Endothelial cell of umbilical vein (primary cell): ENCODE data around the gene LRRC8D. TPM values are rescaled to one million over a fixed set of nuclear protein-coding genes. Genes with fewer than 3 reads are reported as not detected.

Experiments
- BruUV-seq: library from RNA; stranded (reverse); fragments of 400-500 nt; replicated peaks from 2 replicates; lab custom pipeline; 2021; lab: Mats Ljungman, UMichigan
- CTCF ChIA-PET: fragments of 300-600, 350-600 bp; sonication (Branson Sonifier 250); formaldehyde crosslinking; loops from one replicate; lab custom pipeline; 2021; ENCODE audit warnings: antibody characterized with exemption, inconsistent platforms; lab: Charles Lee
- POLR2A ChIA-PET: fragments of 300-600, 350-600 bp; sonication (Branson Sonifier 250); formaldehyde crosslinking; loops from one replicate; lab custom pipeline; 2021; ENCODE audit warnings: antibody characterized with exemption, inconsistent platforms; lab: Charles Lee
- DNase-seq: peaks from one replicate; pipeline ENCODE4 v3.0.0-alpha.2; 2011; ENCODE audit warnings: low read depth, low spot score
- FAIRE-seq: peaks from 2 replicates; lab custom pipeline; 2011; peaks lifted over from hg19 to GRCh38; lab: Jason Lieb, UNC
- H2AFZ ChIP-seq: 2 replicates; pipeline ENCODE4 v1.6.0; 2012; ENCODE audit warnings: low read depth, low read length, control low read depth, inconsistent platforms
- H3K27ac ChIP-seq: 2 replicates; pipeline ENCODE4 v1.5.1; 2011; ENCODE audit warnings: low read depth, mild to moderate bottlenecking, control low read depth, low read length, moderate library complexity; ENCODE audit not compliant: insufficient read depth
- H3K27me3 ChIP-seq, 2 experiments: 2 replicates each; pipeline versions ENCODE4 v1.6.0 to v1.6.1; 2011; ENCODE audit warnings: low read length in 2 of 2, mixed read lengths in 1 of 2; ENCODE audit not compliant: control insufficient read depth in 2 of 2, insufficient read depth in 2 of 2
- H3K36me3 ChIP-seq, 2 experiments: 2 replicates in 1 of 2; 3 replicates in 1 of 2; pipeline ENCODE4 v1.5.1; 2011; ENCODE audit warnings: low read length in 2 of 2, mild to moderate bottlenecking in 1 of 2, moderate library complexity in 1 of 2; ENCODE audit not compliant: control insufficient read depth in 2 of 2, insufficient read depth in 2 of 2; ENCODE audit errors: extremely low read depth in 1 of 2
- H3K4me1 ChIP-seq: 3 replicates; pipeline ENCODE4 v1.5.1; 2011; ENCODE audit warnings: mild to moderate bottlenecking, low read length; ENCODE audit not compliant: control insufficient read depth, insufficient read depth; ENCODE audit errors: extremely low read depth
- H3K4me2 ChIP-seq: 2 replicates; pipeline ENCODE4 v1.6.1; 2011; ENCODE audit warnings: low read length, control low read depth, mixed read lengths; ENCODE audit not compliant: insufficient read depth
- H3K4me3 ChIP-seq, 3 experiments: fragments of 200-600 bp in 1 of 3; sonication (generic), shearing (Covaris generic) in 1 of 3; replicated peaks in 1 of 3; 2 replicates each; pipeline ENCODE4 v1.5.1; 2011 to 2016; ENCODE audit warnings: control low read depth in 3 of 3, low read length in 3 of 3, mild to moderate bottlenecking in 2 of 3, inconsistent platforms in 1 of 3, low read depth in 1 of 3, moderate library complexity in 1 of 3; ENCODE audit not compliant: insufficient read depth in 1 of 3
- H3K79me2 ChIP-seq: 2 replicates; pipeline ENCODE4 v1.6.0; 2012; ENCODE audit warnings: low read length, inconsistent platforms; ENCODE audit not compliant: control insufficient read depth, insufficient read depth
- H3K9ac ChIP-seq: replicated peaks from 2 replicates; pipeline ENCODE3; 2011; ENCODE audit warnings: low read length, control low read depth; ENCODE audit not compliant: insufficient read depth; ENCODE audit errors: extremely low read depth
- H3K9me1 ChIP-seq: replicated peaks from 3 replicates; pipeline ENCODE4 v1.6.0; 2011; ENCODE audit warnings: mild to moderate bottlenecking, low read length; ENCODE audit not compliant: control insufficient read depth, insufficient read depth; ENCODE audit errors: extremely low read depth
- H3K9me3 ChIP-seq: replicated peaks from 2 replicates; pipeline ENCODE4 v1.5.1; 2012; ENCODE audit warnings: low read length, inconsistent platforms; ENCODE audit not compliant: control insufficient read depth, insufficient read depth
- H4K20me1 ChIP-seq: replicated peaks from 2 replicates; pipeline ENCODE3; 2011; ENCODE audit warnings: mild to moderate bottlenecking, low read length; ENCODE audit not compliant: control insufficient read depth, insufficient read depth; ENCODE audit errors: extremely low read depth
- EZH2 ChIP-seq: IDR thresholded peaks from 2 replicates; pipeline ENCODE4 v1.6.1; 2012; ENCODE audit warnings: borderline replicate concordance, low read depth, mild to moderate bottlenecking, moderate library complexity, low read length, inconsistent platforms; ENCODE audit not compliant: severe bottlenecking
- FOS ChIP-seq: IDR thresholded peaks from 2 replicates; pipeline ENCODE4 v1.6.1; 2011; ENCODE audit warnings: mild to moderate bottlenecking, low read length, moderate library complexity, borderline replicate concordance; ENCODE audit not compliant: insufficient read depth
- GATA2 ChIP-seq: IDR thresholded peaks from 2 replicates; pipeline ENCODE4 v1.7.0; 2011; ENCODE audit warnings: low read depth, mild to moderate bottlenecking, moderate library complexity, mixed read lengths, low read length; ENCODE audit not compliant: insufficient read length, insufficient read depth
- MAX ChIP-seq: IDR thresholded peaks from 2 replicates; pipeline ENCODE4 v1.6.1; 2011; ENCODE audit not compliant: insufficient read depth, insufficient read length
- MYC ChIP-seq: IDR thresholded peaks from one replicate; pipeline ENCODE4 v1.6.1; 2011; ENCODE audit warnings: mild to moderate bottlenecking, low read depth, low read length
- POLR2A ChIP-seq: IDR thresholded peaks from 2 replicates; pipeline ENCODE4 v1.6.1; 2012; ENCODE audit warnings: low read depth, mild to moderate bottlenecking, control low read depth, low read length
- dilution Hi-C: fragments of 300-500 bp; cut with MboI; formaldehyde crosslinking; loops from one replicate; pipeline ENCODE4 v1.15.0; 2019; ENCODE audit warnings: low sequenced_read_pairs; ENCODE audit not compliant: extremely low pct_ligation_motif_present
- intact Hi-C: fragments of 100-400 bp; cut with micrococcal nuclease; formaldehyde crosslinking; loops from one replicate; pipeline ENCODE4 v1.10.0; 2022
- polyA plus RNA-seq, 4 experiments: library from polyadenylated mRNA; depleted of rRNA in 3 of 4; stranded (reverse) in 3 of 4; unstranded in 1 of 4; fragments of >200 nt; gene quantifications; 2 replicates each; pipeline versions ENCODE4 v1.2.1 to v1.2.3, GENCODE V29; 2011 to 2012; ENCODE audit warnings: missing spikeins in 1 of 4
- total RNA-seq: library from RNA; stranded (reverse); gene quantifications from 2 replicates; pipeline ENCODE4 v1.2.3, GENCODE V29; 2021
- TF ChIP-seq, protein P1 (sequence below), 2 donors: IDR thresholded peaks; 1 replicate in 1 of 2; 2 replicates in 1 of 2; pipeline ENCODE4 v1.5.1; 2011; ENCODE audit warnings: low read length in 2 of 2, mild to moderate bottlenecking in 2 of 2, moderate library complexity in 2 of 2, control low read depth in 1 of 2, inconsistent platforms in 1 of 2, low read depth in 1 of 2; ENCODE audit not compliant: insufficient read depth in 1 of 2; ENCODE audit errors: extremely low read depth in 1 of 2

LRRC8D gene
- total and polyA plus RNA-seq, 2 donors (not counting 3 experiments of a cell fraction or from before 2014, with no cell fraction given) = 31.9 to 37.7 TPM

GRCh38 chr1:89815611-89816010 lies 5.2 kb upstream of the LRRC8D start:
- H3K4me2 ChIP-seq = no peak overlapping the region
- POLR2A ChIA-PET = no interaction called here
- no peaks in the 10 kb centered on the region for H3K9me1 ChIP-seq
- intact Hi-C loops (no loop called here), dilution Hi-C loops (no loop called here)
- TF ChIP-seq MYC (no peak), MAX (no peak), FOS (no peak)
- no peak overlapping the region for H3K9ac ChIP-seq
- H3K4me3 ChIP-seq = no peak overlapping the region
- no peak overlapping the region for H3K27ac ChIP-seq
- no peaks in the 10 kb centered on the region for H3K27me3 ChIP-seq
- H3K79me2 ChIP-seq = no peaks in the 10 kb centered on the region
- BruUV-seq = no TSS peak
- H2AFZ ChIP-seq = no peak overlapping the region
- no peaks in the 10 kb centered on the region for H3K36me3 ChIP-seq
- peaks cover 5% of the 10 kb centered on the region for H3K4me1 ChIP-seq
- CTCF ChIA-PET = interaction anchor here (1.6 kb wide), 1 partner anchor 11 kb away, joined by 8 read pairs; no protein-coding TSS in a partner anchor
- H3K9me3 ChIP-seq = no peaks in the 10 kb centered on the region
- FAIRE-seq (no peak), DNase-seq (no peak)
- H4K20me1 ChIP-seq = no peaks in the 10 kb centered on the region

- H3K4me2 ChIP-seq = no peak overlapping the region
- H4K20me1 ChIP-seq = no peaks in the 10 kb centered on the region
- dilution Hi-C loops (no loop called here), intact Hi-C loops (no loop called here)
- H3K36me3 ChIP-seq = no peaks in the 10 kb centered on the region
- BruUV-seq = no TSS peak
- DNase-seq (no peak), FAIRE-seq (no peak)
- H3K9me3 ChIP-seq = no peaks in the 10 kb centered on the region
- CTCF ChIA-PET = interaction anchor here (1.6 kb wide), 1 partner anchor 12 kb away, joined by 8 read pairs; no protein-coding TSS in a partner anchor
- no peak overlapping the region for H3K9ac ChIP-seq
- H3K79me2 ChIP-seq = no peaks in the 10 kb centered on the region
- TF ChIP-seq EZH2 (no peak), FOS (no peak), GATA2 (no peak), POLR2A (no peak), MAX (no peak)
- TF ChIP-seq, protein P1, sequence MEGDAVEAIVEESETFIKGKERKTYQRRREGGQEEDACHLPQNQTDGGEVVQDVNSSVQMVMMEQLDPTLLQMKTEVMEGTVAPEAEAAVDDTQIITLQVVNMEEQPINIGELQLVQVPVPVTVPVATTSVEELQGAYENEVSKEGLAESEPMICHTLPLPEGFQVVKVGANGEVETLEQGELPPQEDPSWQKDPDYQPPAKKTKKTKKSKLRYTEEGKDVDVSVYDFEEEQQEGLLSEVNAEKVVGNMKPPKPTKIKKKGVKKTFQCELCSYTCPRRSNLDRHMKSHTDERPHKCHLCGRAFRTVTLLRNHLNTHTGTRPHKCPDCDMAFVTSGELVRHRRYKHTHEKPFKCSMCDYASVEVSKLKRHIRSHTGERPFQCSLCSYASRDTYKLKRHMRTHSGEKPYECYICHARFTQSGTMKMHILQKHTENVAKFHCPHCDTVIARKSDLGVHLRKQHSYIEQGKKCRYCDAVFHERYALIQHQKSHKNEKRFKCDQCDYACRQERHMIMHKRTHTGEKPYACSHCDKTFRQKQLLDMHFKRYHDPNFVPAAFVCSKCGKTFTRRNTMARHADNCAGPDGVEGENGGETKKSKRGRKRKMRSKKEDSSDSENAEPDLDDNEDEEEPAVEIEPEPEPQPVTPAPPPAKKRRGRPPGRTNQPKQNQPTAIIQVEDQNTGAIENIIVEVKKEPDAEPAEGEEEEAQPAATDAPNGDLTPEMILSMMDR (IDR thresholded peaks at IDR 0.05; ENCODE audit: extremely low read depth in 1 of 2, insufficient read depth in 1 of 2, low read depth in 1 of 2, low read length in 2 of 2) = no peak
- no peaks in the 10 kb centered on the region for H3K27me3 ChIP-seq
- POLR2A ChIA-PET = no interaction called here
- no peaks in the 10 kb centered on the region for H3K9me1 ChIP-seq
- H3K4me3 ChIP-seq = no peak overlapping the region
- H3K27ac ChIP-seq = no peak overlapping the region
- H3K4me1 ChIP-seq = peaks cover 5% of the 10 kb centered on the region
- no peak overlapping the region for H2AFZ ChIP-seq
Measured at GRCh38 chr1:89816366-89816765, 4.5 kb upstream of the LRRC8D start.
